Activated B cell treated with CpG ODN at 0.5 μM for 24 hours (primary cell): ENCODE data around the gene CACNA2D3. TPM values are rescaled to one million over a fixed set of nuclear protein-coding genes. Genes with fewer than 3 reads are reported as not detected.

Experiments used
- ATAC-seq: fragments of 200-7000 bp; cut with Tn5 transposase; one replicate; pipeline ENCODE4 v1.10.0; 2021; ENCODE audit warnings: low read depth, mild to moderate bottlenecking, moderate library complexity
- CTCF ChIA-PET: fragments of 350-600 bp; sonication (Branson Sonifier 250); formaldehyde crosslinking; loops from one replicate; lab custom pipeline; 2021; ENCODE audit warnings: antibody characterized with exemption; lab: Charles Lee
- POLR2A ChIA-PET: fragments of 350-600 bp; sonication (Branson Sonifier 250); formaldehyde crosslinking; loops from one replicate; lab custom pipeline; 2021; ENCODE audit warnings: antibody characterized with exemption; lab: Charles Lee
- DNase-seq: peaks from one replicate; pipeline ENCODE4 v3.0.0; 2022
- H3K27ac Mint-ChIP-seq: one replicate; pipeline ENCODE4 v1.8.0; 2020; ENCODE audit warnings: mixed read lengths
- H3K27me3 Mint-ChIP-seq: one replicate; pipeline ENCODE4 v1.8.0; 2021; ENCODE audit warnings: mixed read lengths
- H3K36me3 Mint-ChIP-seq: one replicate; pipeline ENCODE4 v1.8.0; 2021; ENCODE audit warnings: low read depth, mixed read lengths
- H3K4me1 Mint-ChIP-seq: one replicate; pipeline ENCODE4 v1.8.0; 2021; ENCODE audit warnings: mixed read lengths
- H3K4me3 Mint-ChIP-seq: one replicate; pipeline ENCODE4 v1.8.0; 2020; ENCODE audit warnings: mild to moderate bottlenecking, mixed read lengths
- H3K9me3 Mint-ChIP-seq: one replicate; pipeline ENCODE4 v1.8.0; 2020; ENCODE audit warnings: mixed read lengths
- CTCF ChIP-seq: fragments of 200-600 bp; IDR thresholded peaks from one replicate; pipeline ENCODE4 v1.8.0; 2022; ENCODE audit warnings: antibody characterized with exemption, mild to moderate bottlenecking
- intact Hi-C: fragments of 100-400 bp; cut with micrococcal nuclease; formaldehyde crosslinking; loops from one replicate; pipeline ENCODE4 v1.15.1; 2024
- total RNA-seq: library from RNA; stranded (reverse); gene quantifications from 2 replicates; pipeline ENCODE4 v1.2.3, GENCODE V29; 2022

CACNA2D3 gene
- total RNA-seq, 1 donor from 2014 or later, result not detected

DNA sequence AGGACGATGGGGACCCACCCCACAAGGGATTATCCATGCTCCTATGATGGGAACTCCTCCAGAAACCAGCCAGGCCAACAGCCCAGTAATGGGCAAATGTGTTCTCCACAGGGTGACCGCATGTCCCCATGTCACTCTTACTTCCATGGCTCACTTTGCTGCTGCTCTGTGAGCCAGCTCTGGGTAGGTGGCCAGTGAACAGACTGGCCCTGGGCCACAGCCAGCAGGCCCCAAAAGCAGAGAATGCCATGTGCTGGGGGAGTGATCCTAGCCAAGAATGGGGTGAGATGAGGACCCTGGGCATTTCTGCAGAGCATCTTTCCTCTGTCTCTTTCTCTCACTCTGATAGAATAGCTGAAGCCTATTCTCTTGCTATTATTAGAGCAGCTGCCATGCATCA is 414.1 kb downstream of the CACNA2D3 start:
- Mint-ChIP-seq H3K27me3 (no peaks in the 10 kb centered on the region), H3K4me1 (no peaks in the 10 kb centered on the region), H3K27ac (no peak overlapping the region), H3K9me3 (no peaks in the 10 kb centered on the region), H3K36me3 (no peaks in the 10 kb centered on the region), H3K4me3 (no peak overlapping the region)
- POLR2A ChIA-PET, result no interaction called here
- CTCF ChIA-PET, result no interaction called here
- DNase-seq (no peak), ATAC-seq (no peak)
- intact Hi-C loops, result no loop called here
- no peak for TF ChIP-seq CTCF

DNA sequence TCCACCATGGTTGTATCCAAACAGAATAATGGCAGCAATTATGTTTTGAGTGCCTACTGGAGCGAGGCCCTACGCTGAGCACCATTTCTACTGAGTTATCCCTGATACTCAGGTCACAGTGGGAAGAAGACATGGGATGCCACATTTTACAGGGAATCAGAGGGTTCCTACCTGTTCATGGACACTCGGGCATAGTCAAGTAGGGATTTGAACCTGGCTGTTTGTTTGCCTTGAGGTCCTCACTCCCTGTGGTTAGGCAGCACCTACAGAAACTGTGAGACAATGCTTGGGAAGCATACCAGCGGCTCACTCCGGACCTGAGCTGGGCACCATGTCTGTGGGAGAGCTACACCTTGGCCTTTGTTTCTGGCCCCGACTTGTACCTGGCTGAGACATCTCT is 415.2 kb downstream of the CACNA2D3 start:
- DNase-seq (no peak), ATAC-seq (no peak)
- H3K9me3 Mint-ChIP-seq, result no peaks in the 10 kb centered on the region
- ChIA-PET CTCF (no interaction called here), POLR2A (no interaction called here)
- TF ChIP-seq CTCF, result no peak
- H3K27me3 Mint-ChIP-seq, result no peaks in the 10 kb centered on the region
- no peaks in the 10 kb centered on the region for H3K4me1 Mint-ChIP-seq
- no peak overlapping the region for H3K4me3 Mint-ChIP-seq
- H3K27ac Mint-ChIP-seq, result no peak overlapping the region
- H3K36me3 Mint-ChIP-seq, result no peaks in the 10 kb centered on the region
- intact Hi-C loops, result no loop called here

DNA sequence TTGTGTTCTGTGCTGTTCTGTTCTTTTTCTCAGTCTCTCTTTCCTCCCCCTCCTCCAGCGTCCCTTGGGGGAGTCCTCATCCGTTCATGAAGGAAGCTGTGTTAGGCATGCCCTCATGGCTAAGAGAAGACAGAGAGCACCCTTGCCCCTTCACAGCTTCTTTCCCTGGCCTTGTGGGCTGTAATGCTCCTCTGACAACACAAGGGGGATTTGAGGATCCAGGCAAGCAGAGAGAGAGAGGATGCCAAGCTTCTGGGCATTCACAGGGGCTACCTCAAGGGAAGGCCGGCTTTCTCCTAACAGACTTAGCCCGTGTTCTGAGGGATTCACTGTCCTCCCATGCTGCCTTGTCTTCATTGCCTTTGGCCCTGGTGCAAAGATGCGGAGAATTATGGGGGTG is 416.0 kb downstream of the CACNA2D3 start:
- ATAC-seq, result no peak

GRCh38 chr3:54541369-54541768 is 419.0 kb downstream of the CACNA2D3 start:
- no peaks in the 10 kb centered on the region for H3K27me3 Mint-ChIP-seq
- H3K4me3 Mint-ChIP-seq, result no peak overlapping the region
- DNase-seq (no peak), ATAC-seq (no peak)
- H3K9me3 Mint-ChIP-seq, result no peaks in the 10 kb centered on the region
- ChIA-PET POLR2A (no interaction called here), CTCF (no interaction called here)
- intact Hi-C loops, result no loop called here
- H3K4me1 Mint-ChIP-seq, result no peaks in the 10 kb centered on the region
- H3K27ac Mint-ChIP-seq, result no peak overlapping the region
- H3K36me3 Mint-ChIP-seq, result no peaks in the 10 kb centered on the region
- TF ChIP-seq CTCF, result no peak

More for the DNA sequence above, 416.0 kb downstream of the CACNA2D3 start:
- H3K9me3 Mint-ChIP-seq, result no peaks in the 10 kb centered on the region
- no peak for TF ChIP-seq CTCF
- CTCF ChIA-PET, result no interaction called here
- no peak overlapping the region for H3K4me3 Mint-ChIP-seq
- H3K36me3 Mint-ChIP-seq, result no peaks in the 10 kb centered on the region
- POLR2A ChIA-PET, result no interaction called here
- intact Hi-C loops, result no loop called here
- H3K4me1 Mint-ChIP-seq, result no peaks in the 10 kb centered on the region
- no peak for DNase-seq
- no peak overlapping the region for H3K27ac Mint-ChIP-seq
- no peaks in the 10 kb centered on the region for H3K27me3 Mint-ChIP-seq

DNA sequence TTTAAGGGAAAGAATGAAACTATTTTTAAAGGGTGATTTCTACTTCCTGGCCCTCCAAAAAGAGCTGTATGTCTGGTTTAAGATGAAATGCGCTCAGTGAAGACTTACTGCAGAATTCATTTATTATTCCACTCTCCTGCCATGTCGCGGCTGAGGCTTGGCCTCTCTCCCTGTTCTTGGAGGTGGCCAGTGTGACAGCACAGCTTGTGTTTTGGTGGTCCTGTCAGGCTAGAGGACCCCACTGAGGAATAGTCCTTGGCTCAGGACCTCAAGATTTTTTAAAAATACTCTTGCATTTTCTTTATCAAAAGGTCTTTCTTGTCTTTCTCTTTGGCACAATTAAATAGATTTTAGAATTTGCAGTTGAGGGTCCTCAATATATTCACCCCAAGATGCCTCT is 421.1 kb downstream of the CACNA2D3 start:
- H3K36me3 Mint-ChIP-seq, result no peaks in the 10 kb centered on the region
- no peak for DNase-seq
- intact Hi-C loops, result no loop called here
- ATAC-seq, result no peak
- TF ChIP-seq CTCF, result no peak
- no peak overlapping the region for H3K27ac Mint-ChIP-seq
- no peaks in the 10 kb centered on the region for H3K27me3 Mint-ChIP-seq
- H3K9me3 Mint-ChIP-seq, result no peaks in the 10 kb centered on the region
- POLR2A ChIA-PET, result no interaction called here
- H3K4me3 Mint-ChIP-seq, result no peak overlapping the region
- CTCF ChIA-PET, result no interaction called here
- no peaks in the 10 kb centered on the region for H3K4me1 Mint-ChIP-seq
